Thoracic aorta (tissue), 2 donors: ENCODE data around the gene ZNF85. TPM values are rescaled to one million over a fixed set of nuclear protein-coding genes. Genes with fewer than 3 reads are reported as not detected.
"Not testable (repeated sequence)": the region's sequence is repeated elsewhere in the genome, so short reads cannot be mapped to it uniquely, and the experiment has no call there.

Experiments used
- ATAC-seq: fragments of 150-250 bp; one replicate; pipeline ENCODE4 v1.8.0; 2017; ENCODE audit warnings: low read depth; ENCODE audit not compliant: insufficient number of reproducible peaks, low FRiP score
- DNase-seq: peaks from one replicate; pipeline ENCODE4 v3.0.0-alpha.2; 2020; ENCODE audit warnings: low spot score
- H3K27ac ChIP-seq, 2 donors: fragments of 200-600 bp; sonication (generic); 1 replicate in 1 of 2; 2 replicates in 1 of 2; pipeline ENCODE4 v1.5.1; 2016; ENCODE audit warnings: mild to moderate bottlenecking in 2 of 2, moderate library complexity in 2 of 2
- H3K27me3 ChIP-seq: fragments of 200-600 bp; sonication (generic); replicated peaks from 2 replicates; pipeline ENCODE4 v1.6.0; 2016; ENCODE audit warnings: mild to moderate bottlenecking; ENCODE audit not compliant: insufficient read depth
- H3K36me3 ChIP-seq: fragments of 200-600 bp; sonication (generic); one replicate; pipeline ENCODE4 v1.5.1; 2016
- H3K4me1 ChIP-seq, 2 donors: fragments of 200-600 bp; sonication (generic); 1 replicate in 1 of 2; 2 replicates in 1 of 2; pipeline versions ENCODE4 v1.5.1 to v1.6.0; 2016; ENCODE audit warnings: low read depth in 2 of 2, mild to moderate bottlenecking in 1 of 2; ENCODE audit not compliant: control insufficient read depth in 1 of 2
- H3K4me3 ChIP-seq: fragments of 200-600 bp; sonication (generic); 2 replicates; pipeline ENCODE4 v1.5.1; 2016; ENCODE audit warnings: mild to moderate bottlenecking
- H3K9me3 ChIP-seq: fragments of 200-600 bp; sonication (generic); 2 replicates; pipeline ENCODE4 v1.5.1; 2016
- total RNA-seq, 2 donors: library from RNA; depleted of rRNA; stranded (reverse); fragments of >200 nt; gene quantifications; one replicate each; pipeline versions ENCODE4 v1.1.0 to v1.2.3, GENCODE V29; 2016
- TF ChIP-seq, protein P1 (sequence below): fragments of 200-600 bp; sonication (generic); IDR thresholded peaks from one replicate; pipeline ENCODE4 v1.5.1; 2019; ENCODE audit warnings: antibody characterized with exemption

The ZNF85 gene
- total RNA-seq, 2 donors from 2014 or later: 3.0 to 10.2 TPM

DNA sequence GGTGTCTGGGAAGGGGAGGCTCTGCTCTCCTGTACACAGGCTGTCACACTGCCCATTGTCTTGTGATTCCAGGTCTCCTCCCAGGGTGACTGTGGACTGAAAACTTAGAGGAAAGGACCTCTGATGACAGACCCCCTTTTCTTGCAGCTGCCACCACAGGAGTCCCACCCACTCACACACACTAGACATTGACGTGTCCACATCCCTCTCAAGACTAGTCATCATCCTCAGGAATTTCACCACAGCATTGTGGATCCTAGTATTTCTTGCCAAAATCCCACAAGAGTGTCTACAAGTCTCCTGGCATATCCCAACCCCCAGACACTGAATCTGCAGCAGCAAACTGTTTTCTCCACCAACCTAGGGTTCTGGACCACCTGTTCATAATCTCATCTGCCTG, 5.3 kb downstream of the ZNF85 start:
- Histone ChIP-seq H3K9me3 (no peaks in the 10 kb centered on the region), H3K27me3 (no peaks in the 10 kb centered on the region), H3K36me3 (no peaks in the 10 kb centered on the region), H3K4me1 (peaks cover 0 to 6% of the 10 kb centered on the region in 2 donors), H3K4me3 (no peak overlapping the region), H3K27ac (no peak overlapping the region)
- no peak for DNase-seq
- ATAC-seq: no peak
- TF ChIP-seq, protein P1, sequence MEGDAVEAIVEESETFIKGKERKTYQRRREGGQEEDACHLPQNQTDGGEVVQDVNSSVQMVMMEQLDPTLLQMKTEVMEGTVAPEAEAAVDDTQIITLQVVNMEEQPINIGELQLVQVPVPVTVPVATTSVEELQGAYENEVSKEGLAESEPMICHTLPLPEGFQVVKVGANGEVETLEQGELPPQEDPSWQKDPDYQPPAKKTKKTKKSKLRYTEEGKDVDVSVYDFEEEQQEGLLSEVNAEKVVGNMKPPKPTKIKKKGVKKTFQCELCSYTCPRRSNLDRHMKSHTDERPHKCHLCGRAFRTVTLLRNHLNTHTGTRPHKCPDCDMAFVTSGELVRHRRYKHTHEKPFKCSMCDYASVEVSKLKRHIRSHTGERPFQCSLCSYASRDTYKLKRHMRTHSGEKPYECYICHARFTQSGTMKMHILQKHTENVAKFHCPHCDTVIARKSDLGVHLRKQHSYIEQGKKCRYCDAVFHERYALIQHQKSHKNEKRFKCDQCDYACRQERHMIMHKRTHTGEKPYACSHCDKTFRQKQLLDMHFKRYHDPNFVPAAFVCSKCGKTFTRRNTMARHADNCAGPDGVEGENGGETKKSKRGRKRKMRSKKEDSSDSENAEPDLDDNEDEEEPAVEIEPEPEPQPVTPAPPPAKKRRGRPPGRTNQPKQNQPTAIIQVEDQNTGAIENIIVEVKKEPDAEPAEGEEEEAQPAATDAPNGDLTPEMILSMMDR: no peak

DNA sequence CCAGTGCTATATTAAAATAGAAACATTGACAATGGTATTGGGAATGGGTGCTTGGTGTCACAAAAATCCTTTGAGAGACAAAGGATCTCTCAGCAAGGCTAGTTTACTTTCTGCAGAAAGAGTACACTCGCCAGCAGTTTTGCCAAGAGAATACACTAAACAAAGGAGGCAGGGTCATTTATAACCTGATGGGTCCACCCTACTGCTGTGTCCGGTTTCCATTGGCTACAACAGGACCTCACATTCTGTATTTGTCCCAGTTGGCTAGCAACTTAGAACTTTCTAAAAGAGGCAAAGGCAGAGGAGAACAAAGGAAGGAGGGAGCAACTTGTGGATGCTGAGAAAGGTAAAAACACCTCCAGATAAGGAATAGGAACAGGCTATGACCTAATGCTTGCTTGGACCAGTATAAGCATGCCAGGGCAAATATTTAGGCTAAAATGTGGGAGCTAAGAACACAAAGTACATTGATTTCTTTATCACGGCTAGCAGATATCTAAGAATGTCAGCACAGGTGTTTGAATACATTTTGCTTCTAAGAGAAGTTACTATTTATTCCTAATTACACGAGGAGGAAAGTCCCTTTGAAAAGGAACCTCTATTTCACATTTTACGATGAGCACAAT, 13.4 kb downstream of the ZNF85 start:
- H3K4me1 ChIP-seq, H3K9me3 ChIP-seq, H3K4me3 ChIP-seq, ATAC-seq, DNase-seq, H3K27me3 ChIP-seq, H3K27ac ChIP-seq: not testable (repeated sequence)
- H3K36me3 ChIP-seq: peaks cover 22% of the 10 kb centered on the region

DNA sequence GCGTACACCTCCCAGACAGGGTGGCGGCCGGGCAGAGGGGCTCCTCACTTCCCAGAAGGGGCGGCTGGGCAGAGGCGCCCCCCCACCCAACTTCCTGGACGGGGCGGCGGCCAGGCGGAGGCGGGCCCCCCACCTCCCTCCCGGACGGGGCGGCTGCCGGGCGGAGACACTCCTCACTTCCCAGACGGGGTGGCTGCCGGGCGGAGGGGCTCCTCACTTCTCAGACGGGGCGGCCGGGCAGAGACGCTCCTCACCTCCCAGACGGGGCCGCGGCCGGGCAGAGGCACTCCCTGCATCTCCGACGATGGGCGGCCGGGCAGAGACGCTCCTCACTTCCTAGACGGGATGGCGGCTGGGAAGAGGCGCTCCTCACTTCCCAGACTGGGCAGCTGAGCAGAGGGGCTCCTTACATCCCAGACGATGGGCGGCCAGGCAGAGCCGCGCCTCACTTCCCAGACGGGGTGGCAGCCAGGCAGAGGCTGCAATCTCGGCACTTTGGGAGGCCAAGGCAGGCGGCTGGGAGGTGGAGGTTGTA, 29.6 kb downstream of the ZNF85 start:
- H3K36me3 ChIP-seq: peaks cover 15% of the 10 kb centered on the region
- DNase-seq, H3K27ac ChIP-seq, ATAC-seq, H3K4me3 ChIP-seq, H3K27me3 ChIP-seq, H3K4me1 ChIP-seq: not testable (repeated sequence)
- H3K9me3 ChIP-seq: peaks cover 32% of the 10 kb centered on the region

DNA sequence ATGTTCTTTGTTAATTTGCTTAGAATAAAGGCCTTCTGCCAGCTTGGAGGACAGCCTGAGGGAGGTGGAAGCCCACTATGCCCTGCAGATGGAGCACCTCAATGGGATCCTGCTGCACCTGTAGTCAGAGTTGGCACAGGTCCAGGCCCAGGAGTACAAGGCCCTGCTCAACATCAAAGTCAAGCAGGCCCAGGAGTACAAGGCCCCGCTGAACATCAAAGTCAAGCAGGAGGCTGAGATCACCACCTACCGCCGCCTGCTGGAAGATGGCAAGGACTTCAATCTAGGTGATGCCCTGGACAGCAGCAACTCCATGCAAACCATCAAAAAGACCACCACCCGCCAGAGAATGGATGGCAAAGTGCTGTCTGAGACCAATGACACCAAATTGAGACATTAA, 41.7 kb downstream of the ZNF85 start:
- H3K27me3 ChIP-seq: no peaks in the 10 kb centered on the region
- no peaks in the 10 kb centered on the region for H3K9me3 ChIP-seq
- H3K36me3 ChIP-seq: no peaks in the 10 kb centered on the region
- H3K4me3 ChIP-seq: no peak overlapping the region
- no peaks in the 10 kb centered on the region for H3K4me1 ChIP-seq
- no peak for DNase-seq
- ATAC-seq: no peak
- TF ChIP-seq, protein P1: no peak
- H3K27ac ChIP-seq: no peak overlapping the region

DNA sequence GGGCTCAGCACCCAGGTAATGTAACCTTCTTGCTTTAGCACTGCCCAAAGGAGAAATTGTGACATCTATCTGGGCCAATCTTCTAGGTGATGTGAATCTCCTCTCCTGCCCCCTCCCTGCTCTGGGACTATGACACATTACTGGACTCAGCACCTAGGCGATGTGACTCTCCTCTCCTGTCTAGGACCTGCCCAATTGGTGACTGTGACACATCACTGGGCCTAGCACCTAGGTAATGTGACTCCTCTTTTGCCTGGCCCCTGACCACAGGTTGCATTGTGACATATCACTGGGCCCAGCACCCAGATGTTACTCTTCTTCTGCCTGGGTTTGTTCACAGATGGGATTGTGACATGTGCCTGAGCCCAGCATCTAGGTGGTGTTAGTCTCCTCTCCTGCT, 45.0 kb downstream of the ZNF85 start:
- no peaks in the 10 kb centered on the region for H3K9me3 ChIP-seq
- ATAC-seq (no peak), DNase-seq (no peak)
- no peak overlapping the region for H3K4me3 ChIP-seq
- TF ChIP-seq, protein P1: no peak
- H3K4me1 ChIP-seq: no peaks in the 10 kb centered on the region
- no peaks in the 10 kb centered on the region for H3K36me3 ChIP-seq
- H3K27me3 ChIP-seq: no peaks in the 10 kb centered on the region
- H3K27ac ChIP-seq: no peak overlapping the region

DNA sequence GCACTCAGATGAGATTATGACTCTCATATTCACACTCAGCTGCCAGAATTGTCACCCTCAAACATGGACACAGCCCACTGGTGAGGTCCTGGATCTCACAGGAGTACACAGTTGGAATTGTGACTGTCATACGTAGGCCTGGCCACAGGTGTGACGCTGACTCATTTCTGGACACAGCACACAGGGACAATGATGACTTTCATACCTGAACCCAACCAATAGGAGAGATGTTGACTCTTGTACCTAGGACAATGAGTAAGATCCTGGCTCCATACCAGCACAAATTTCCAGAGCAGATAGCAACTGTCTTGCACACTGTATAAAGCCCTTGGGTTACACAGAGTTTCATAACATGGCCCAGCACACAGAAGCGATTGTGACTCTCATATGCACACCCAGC, 46.4 kb downstream of the ZNF85 start:
- no peak for DNase-seq
- H3K27me3 ChIP-seq: no peaks in the 10 kb centered on the region
- no peak for ATAC-seq
- H3K36me3 ChIP-seq: no peaks in the 10 kb centered on the region
- H3K27ac ChIP-seq: no peak overlapping the region
- TF ChIP-seq, protein P1: no peak
- H3K4me3 ChIP-seq: no peak overlapping the region
- no peaks in the 10 kb centered on the region for H3K9me3 ChIP-seq
- no peaks in the 10 kb centered on the region for H3K4me1 ChIP-seq
